CD14-positive monocyte (primary cell): ENCODE measurements around the gene SH3BP5. TPM values are rescaled to one million over a fixed set of nuclear protein-coding genes. Genes with fewer than 3 reads are reported as not detected.

Source experiments
- DNase-seq, 3 donors: peaks; one replicate each; pipeline ENCODE4 v3.0.0-alpha.2; 2011 to 2022
- H2AFZ ChIP-seq: 2 replicates; pipeline ENCODE4 v1.6.0; 2012; ENCODE audit warnings: mild to moderate bottlenecking, low read depth, low read length, inconsistent platforms; ENCODE audit not compliant: insufficient read depth, poor library complexity, severe bottlenecking
- H3K27ac ChIP-seq, 2 donors: 1 replicate in 1 of 2; 2 replicates in 1 of 2; pipeline ENCODE4 v1.5.1; 2012 to 2013; ENCODE audit warnings: low read length in 2 of 2, control low read depth in 1 of 2, inconsistent platforms in 1 of 2, low read depth in 1 of 2, mild to moderate bottlenecking in 1 of 2
- H3K27me3 ChIP-seq, 2 donors: one replicate each; pipeline versions ENCODE4 v1.6.0 to v1.6.1; 2011 to 2013; ENCODE audit warnings: low read length in 2 of 2; ENCODE audit not compliant: control insufficient read depth in 2 of 2, insufficient read depth in 2 of 2
- H3K36me3 ChIP-seq, 2 donors: replicated peaks in 1 of 2; 1 replicate in 1 of 2; 2 replicates in 1 of 2; pipeline versions ENCODE4 v1.5.1 to v1.6.1; 2012 to 2013; ENCODE audit warnings: low read length in 2 of 2, control low read depth in 1 of 2, inconsistent platforms in 1 of 2, mild to moderate bottlenecking in 1 of 2; ENCODE audit not compliant: insufficient read depth in 2 of 2, control insufficient read depth in 1 of 2
- H3K4me1 ChIP-seq, 2 donors: 1 replicate in 1 of 2; 2 replicates in 1 of 2; pipeline versions ENCODE4 v1.5.1 to v1.6.1; 2012 to 2013; ENCODE audit warnings: low read length in 2 of 2, control low read depth in 1 of 2, inconsistent platforms in 1 of 2, mild to moderate bottlenecking in 1 of 2, moderate library complexity in 1 of 2; ENCODE audit not compliant: insufficient read depth in 2 of 2, control insufficient read depth in 1 of 2
- H3K4me2 ChIP-seq: replicated peaks from 2 replicates; pipeline ENCODE3; 2012; ENCODE audit warnings: low read length, moderate library complexity, mild to moderate bottlenecking; ENCODE audit not compliant: poor library complexity, severe bottlenecking; ENCODE audit errors: extremely low read depth
- H3K4me3 ChIP-seq, 3 experiments: fragments of 200-600 bp in 1 of 3; sonication (generic) in 1 of 3; replicated peaks in 1 of 3; 1 replicate in 2 of 3; 2 replicates in 1 of 3; pipeline ENCODE4 v1.5.1; 2011 to 2013; ENCODE audit warnings: low read length in 3 of 3, mild to moderate bottlenecking in 3 of 3, control low read depth in 2 of 3, low read depth in 2 of 3, inconsistent platforms in 1 of 3, moderate library complexity in 1 of 3
- H3K79me2 ChIP-seq: 2 replicates; pipeline ENCODE4 v1.6.0; 2012; ENCODE audit warnings: mild to moderate bottlenecking, control low read depth, inconsistent platforms, low read length, moderate library complexity; ENCODE audit not compliant: insufficient read depth
- H3K9ac ChIP-seq: 2 replicates; pipeline ENCODE4 v1.6.0; 2017; ENCODE audit warnings: low read length, mild to moderate bottlenecking; ENCODE audit not compliant: insufficient read depth, poor library complexity, severe bottlenecking
- H3K9me3 ChIP-seq, 2 donors: replicated peaks in 1 of 2; 1 replicate in 1 of 2; 2 replicates in 1 of 2; pipeline versions ENCODE4 v1.5.1 to v1.6.1; 2012 to 2013; ENCODE audit warnings: low read length in 2 of 2, control low read depth in 1 of 2; ENCODE audit not compliant: control insufficient read depth in 1 of 2, insufficient read depth in 1 of 2
- H4K20me1 ChIP-seq: 2 replicates; pipeline ENCODE4 v1.6.0; 2012; ENCODE audit warnings: mild to moderate bottlenecking, low read length, control low read depth, moderate library complexity; ENCODE audit not compliant: insufficient read depth
- H3K27ac Mint-ChIP-seq, 7 donors: one replicate each; pipeline ENCODE4 v1.8.0; 2020; ENCODE audit warnings: mild to moderate bottlenecking in 7 of 7, mixed read lengths in 7 of 7, moderate library complexity in 6 of 7, inconsistent platforms in 2 of 7
- H3K27me3 Mint-ChIP-seq, 3 donors: one replicate each; pipeline ENCODE4 v1.8.0; 2021 to 2022; ENCODE audit warnings: low read depth in 3 of 3, mild to moderate bottlenecking in 3 of 3, mixed read lengths in 3 of 3, moderate library complexity in 3 of 3, inconsistent platforms in 1 of 3
- H3K36me3 Mint-ChIP-seq, 2 donors: one replicate each; pipeline ENCODE4 v1.8.0; 2020; ENCODE audit warnings: mixed read lengths in 2 of 2, inconsistent platforms in 1 of 2, mild to moderate bottlenecking in 1 of 2
- H3K4me1 Mint-ChIP-seq: one replicate; pipeline ENCODE4 v1.8.0; 2020; ENCODE audit warnings: mild to moderate bottlenecking, mixed read lengths
- H3K4me3 Mint-ChIP-seq, 2 donors: one replicate each; pipeline ENCODE4 v1.8.0; 2020; ENCODE audit warnings: mild to moderate bottlenecking in 2 of 2, mixed read lengths in 2 of 2, moderate library complexity in 1 of 2
- H3K9me3 Mint-ChIP-seq, 7 donors: one replicate each; pipeline ENCODE4 v1.8.0; 2020 to 2022; ENCODE audit warnings: mixed read lengths in 7 of 7, mild to moderate bottlenecking in 6 of 7, moderate library complexity in 6 of 7, inconsistent platforms in 2 of 7
- CTCF ChIP-seq: fragments of 200-600 bp; IDR thresholded peaks from one replicate; pipeline ENCODE4 v1.8.0; 2022; ENCODE audit warnings: antibody characterized with exemption, mild to moderate bottlenecking
- WGBS: methylation state at CpG from one replicate; pipeline ENCODE4 v1.1.5; 2013; ENCODE audit warnings: missing lambda C conversion rate; ENCODE audit not compliant: insufficient coverage; 5-methylcytosine and 5-hydroxymethylcytosine counted together
- intact Hi-C, 2 donors: fragments of 100-400 bp; cut with micrococcal nuclease; formaldehyde crosslinking; loops; one replicate each; pipeline versions ENCODE4 v1.15.0 to v1.15.1; 2023
- polyA plus RNA-seq, 3 donors: library from polyadenylated mRNA; depleted of rRNA in 1 of 3; unstranded in 2 of 3; stranded (reverse) in 1 of 3; fragments of 300-500 nt in 2 of 3; fragments of >200 nt in 1 of 3; fragmentation: Illumina TruSeq in 2 of 3; gene quantifications; 1 replicate in 2 of 3; 2 replicates in 1 of 3; pipeline ENCODE4 v1.2.3, GENCODE V29; 2012 to 2021

The SH3BP5 gene
- polyA plus RNA-seq, 3 donors: 10.7 to 29.6 (median 22.8) TPM

GRCh38 chr3:15329046-15330005 lies 3.1 kb downstream of the SH3BP5 start:
- H3K4me1 ChIP-seq: peaks cover 18 to 34% of the 10 kb centered on the region in 2 donors
- H3K36me3 Mint-ChIP-seq: peaks cover 61 to 73% of the 10 kb centered on the region in 2 donors
- H3K27me3 ChIP-seq: peaks cover 2 to 3% of the 10 kb centered on the region in 2 donors
- peaks cover 23 to 56% of the 10 kb centered on the region in 2 donors for H3K36me3 ChIP-seq
- WGBS: 91% methylated on average over 7 of the region's 11 CpGs
- no peaks in the 10 kb centered on the region for H3K9me3 ChIP-seq
- H3K4me3 ChIP-seq: no peak overlapping the region
- no peak for DNase-seq
- no peak overlapping the region for H3K27ac ChIP-seq
- H3K9ac ChIP-seq: no peak overlapping the region
- peak overlapping the region in 2 of 7 donors; percentile 19 to 40 for H3K27ac Mint-ChIP-seq
- H4K20me1 ChIP-seq: peaks cover 64% of the 10 kb centered on the region
- peaks cover 21 to 25% (median 21%) of the 10 kb centered on the region in 3 donors for H3K27me3 Mint-ChIP-seq
- H3K79me2 ChIP-seq: peaks cover 21% of the 10 kb centered on the region
- H3K4me1 Mint-ChIP-seq: peaks cover 39% of the 10 kb centered on the region
- H2AFZ ChIP-seq: no peak overlapping the region
- H3K4me2 ChIP-seq: peak overlapping the region; percentile 16
- intact Hi-C loops: loop anchor here (2.0 to 5.0 kb wide), 5 partner anchors 13 to 228 kb away; no protein-coding TSS in a partner anchor
- H3K4me3 Mint-ChIP-seq: peak overlapping the region; percentile 97
- H3K9me3 Mint-ChIP-seq: no peaks in the 10 kb centered on the region
- TF ChIP-seq CTCF: no peak

DNA sequence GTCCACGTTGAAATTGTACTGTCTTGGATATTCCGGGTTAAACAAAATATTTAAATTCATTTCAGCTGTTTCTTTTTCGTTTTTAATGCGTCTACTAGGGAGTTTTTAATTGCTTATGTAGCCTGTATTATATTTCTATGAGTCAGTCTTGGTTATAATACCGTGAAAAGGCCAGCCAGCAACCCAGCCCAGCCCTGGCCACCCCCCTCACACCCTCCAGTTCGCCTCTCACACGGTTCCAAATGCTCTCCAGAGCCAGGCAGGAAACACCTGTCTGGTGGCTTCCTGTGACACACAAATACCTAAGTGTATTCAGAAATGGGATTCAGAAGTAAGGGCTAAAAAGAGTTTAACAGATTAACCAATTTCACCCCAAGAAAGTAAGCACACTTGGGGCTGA lies 4.4 kb downstream of the SH3BP5 start:
- no CpG with 5 or more reads among the region's 7 CpGs for WGBS
- intact Hi-C loops: no loop called here
- H3K4me1 ChIP-seq: peaks cover 17 to 30% of the 10 kb centered on the region in 2 donors
- Mint-ChIP-seq H3K36me3 (peaks cover 73 to 84% of the 10 kb centered on the region in 2 donors), H3K4me3 (peak overlapping the region in 1 of 2 donors; percentile 35), H3K27ac (peak overlapping the region in 1 of 7 donors; percentile 46), H3K9me3 (no peaks in the 10 kb centered on the region), H3K27me3 (peaks cover 14 to 27% (median 17%) of the 10 kb centered on the region in 3 donors), H3K4me1 (peaks cover 37% of the 10 kb centered on the region)
- H3K79me2 ChIP-seq: peaks cover 33% of the 10 kb centered on the region
- H2AFZ ChIP-seq: no peak overlapping the region
- H3K9me3 ChIP-seq: no peaks in the 10 kb centered on the region
- H3K4me3 ChIP-seq: no peak overlapping the region
- peaks cover 2 to 3% of the 10 kb centered on the region in 2 donors for H3K27me3 ChIP-seq
- H3K27ac ChIP-seq: no peak overlapping the region
- peaks cover 23 to 68% of the 10 kb centered on the region in 2 donors for H3K36me3 ChIP-seq
- DNase-seq: no peak
- peaks cover 77% of the 10 kb centered on the region for H4K20me1 ChIP-seq
- H3K4me2 ChIP-seq: no peak overlapping the region
- H3K9ac ChIP-seq: no peak overlapping the region
- TF ChIP-seq CTCF: no peak
